NCI-H1417 treated with DMSO at 0.1 percent for 48 hours (cell line): ENCODE measurements around the gene CTTN.
"Not testable (repeated sequence)": the region's sequence is repeated elsewhere in the genome, so short reads cannot be mapped to it uniquely, and the experiment has no call there.

Experiments used
- DNase-seq: peaks from one replicate; lab custom pipeline; 2025; lab: John Stamatoyannopoulos, UW

Gene CTTN

GRCh38 chr11:70381350-70381749 lies 17.0 kb upstream of the CTTN start:
- no peak for DNase-seq

- DNase-seq: no peak
These were observed 16.2 kb upstream of the CTTN start for GRCh38 chr11:70381872-70382861.

- DNase-seq: no peak
These were observed 14.4 kb upstream of the CTTN start for GRCh38 chr11:70383664-70384565.

GRCh38 chr11:70384566-70385152 lies 13.7 kb upstream of the CTTN start:
- no peak for DNase-seq

GRCh38 chr11:70387564-70387963 lies 10.8 kb upstream of the CTTN start:
- DNase-seq: no peak

- no peak for DNase-seq
These were observed 9.1 kb upstream of the CTTN start for GRCh38 chr11:70389201-70389600.

GRCh38 chr11:70390882-70391281 lies 7.4 kb upstream of the CTTN start:
- not testable (repeated sequence) for DNase-seq

GRCh38 chr11:70394211-70394950 lies 3.9 kb upstream of the CTTN start:
- DNase-seq: no peak

- no peak for DNase-seq
These were observed 870 bp upstream of the CTTN start for GRCh38 chr11:70397336-70397982.

- no peak for DNase-seq
These were observed 728 bp downstream of the CTTN start for GRCh38 chr11:70398834-70399680.

- no peak for DNase-seq
These were observed 1.4 kb downstream of the CTTN start for GRCh38 chr11:70399681-70400112.

GRCh38 chr11:70400643-70401042 lies 2.3 kb downstream of the CTTN start:
- DNase-seq: no peak

- no peak for DNase-seq
These were observed 3.7 kb downstream of the CTTN start for GRCh38 chr11:70402016-70402415.

GRCh38 chr11:70402685-70403084 lies 4.4 kb downstream of the CTTN start:
- DNase-seq: no peak

- DNase-seq: no peak
These were observed 5.9 kb downstream of the CTTN start for GRCh38 chr11:70404244-70404643.

- DNase-seq: no peak
These were observed 7.5 kb downstream of the CTTN start for GRCh38 chr11:70405679-70406395.

GRCh38 chr11:70407121-70407520 lies 8.8 kb downstream of the CTTN start:
- no peak for DNase-seq

- DNase-seq: no peak
These were observed 9.5 kb downstream of the CTTN start for GRCh38 chr11:70407814-70408213.

GRCh38 chr11:70408326-70408725 lies 10.0 kb downstream of the CTTN start:
- DNase-seq: not testable (repeated sequence)
